Activated CD4-positive, alpha-beta T cell treated with anti-CD3 and anti-CD28 coated beads, Interleukin-2, amount 50 U/mL, for 24 hours (primary cell): ENCODE data around the gene CDC42BPG.
A peak's percentile ranks its signal among the peaks of the same experiment; 100 is the strongest.
"Not testable (repeated sequence)": the region's sequence is repeated elsewhere in the genome, so short reads cannot be mapped to it uniquely, and the experiment has no call there.

ENCODE experiments used
- DNase-seq, 2 donors: peaks; one replicate each; pipeline ENCODE4 v3.0.0-alpha.2; 2020; ENCODE audit warnings: low read depth in 1 of 2, low spot score in 1 of 2

The CDC42BPG gene

GRCh38 chr11:64849598-64850356 is 5.3 kb upstream of the CDC42BPG start:
- no peak for DNase-seq

GRCh38 chr11:64848826-64849597 is 4.6 kb upstream of the CDC42BPG start:
- no peak for DNase-seq

GRCh38 chr11:64848214-64848825 is 3.9 kb upstream of the CDC42BPG start:
- DNase-seq = no peak

GRCh38 chr11:64846998-64847666 is 2.7 kb upstream of the CDC42BPG start:
- DNase-seq = peak; percentile 89

- not testable (repeated sequence) for DNase-seq
Measured at GRCh38 chr11:64845776-64846129, 1.3 kb upstream of the CDC42BPG start.

- no peak for DNase-seq
Measured at GRCh38 chr11:64845129-64845775, 799 bp upstream of the CDC42BPG start.

- DNase-seq = no peak
Measured at GRCh38 chr11:64843686-64844329, 645 bp downstream of the CDC42BPG start.

- no peak for DNase-seq
Measured at GRCh38 chr11:64842851-64843685, 1.4 kb downstream of the CDC42BPG start.

- no peak for DNase-seq
Measured at GRCh38 chr11:64842366-64842759, 2.1 kb downstream of the CDC42BPG start.

- no peak for DNase-seq
Measured at GRCh38 chr11:64841592-64842365, 2.7 kb downstream of the CDC42BPG start.

GRCh38 chr11:64839887-64840782 is 4.3 kb downstream of the CDC42BPG start:
- DNase-seq = no peak

GRCh38 chr11:64839335-64839734 is 5.1 kb downstream of the CDC42BPG start:
- DNase-seq = no peak

- no peak for DNase-seq
Measured at GRCh38 chr11:64838600-64839334, 5.7 kb downstream of the CDC42BPG start.

GRCh38 chr11:64837887-64838351 is 6.5 kb downstream of the CDC42BPG start:
- DNase-seq = no peak

GRCh38 chr11:64836448-64837072 is 7.9 kb downstream of the CDC42BPG start:
- DNase-seq = no peak

GRCh38 chr11:64835616-64836447 is 8.6 kb downstream of the CDC42BPG start:
- no peak for DNase-seq
